Urinary bladder (tissue), 4 donors: Measurements from ENCODE around the gene UGT2A1. TPM values are rescaled to one million over a fixed set of nuclear protein-coding genes. Genes with fewer than 3 reads are reported as not detected.

Source experiments
- DNase-seq: peaks from one replicate; pipeline ENCODE4 v3.0.0-alpha.2; 2015; ENCODE audit errors: extremely low spot score
- H3K27ac ChIP-seq: one replicate; pipeline ENCODE4 v1.5.1; 2013; ENCODE audit warnings: low read depth, mild to moderate bottlenecking, moderate library complexity
- H3K36me3 ChIP-seq: one replicate; pipeline ENCODE4 v1.6.1; 2013; ENCODE audit warnings: mild to moderate bottlenecking, moderate library complexity; ENCODE audit not compliant: insufficient read depth
- H3K4me1 ChIP-seq: one replicate; pipeline ENCODE4 v1.6.1; 2013; ENCODE audit warnings: mild to moderate bottlenecking, moderate library complexity; ENCODE audit not compliant: insufficient read depth
- H3K4me3 ChIP-seq: one replicate; pipeline ENCODE4 v1.5.1; 2013; ENCODE audit warnings: low read depth, low read length
- WGBS: extraction: QIAGEN DNeasy Blood & Tissue Kit; methylation state at CpG from one replicate; pipeline ENCODE4 v1.1.7; 2013; 5-methylcytosine and 5-hydroxymethylcytosine counted together
- polyA plus RNA-seq: library from polyadenylated mRNA; stranded (reverse); fragments of 200-250 nt; gene quantifications from one replicate; pipeline ENCODE4 v1.2.3, GENCODE V29; 2013
- small RNA-seq: library from RNA; depleted of rRNA; stranded (forward); fragments of <200 nt; gene quantifications from one replicate; pipeline ENCODE3, GENCODE V24; 2014
- total RNA-seq: library from RNA; depleted of rRNA; stranded (reverse); fragments of >200 nt; gene quantifications from one replicate; pipeline ENCODE4 v1.2.3, GENCODE V29; 2014
- donor health status: healthy with polysubstance abuse.
- donor health status: healthy.

Gene UGT2A1
- total and polyA plus RNA-seq, 2 donors: not detected

DNA sequence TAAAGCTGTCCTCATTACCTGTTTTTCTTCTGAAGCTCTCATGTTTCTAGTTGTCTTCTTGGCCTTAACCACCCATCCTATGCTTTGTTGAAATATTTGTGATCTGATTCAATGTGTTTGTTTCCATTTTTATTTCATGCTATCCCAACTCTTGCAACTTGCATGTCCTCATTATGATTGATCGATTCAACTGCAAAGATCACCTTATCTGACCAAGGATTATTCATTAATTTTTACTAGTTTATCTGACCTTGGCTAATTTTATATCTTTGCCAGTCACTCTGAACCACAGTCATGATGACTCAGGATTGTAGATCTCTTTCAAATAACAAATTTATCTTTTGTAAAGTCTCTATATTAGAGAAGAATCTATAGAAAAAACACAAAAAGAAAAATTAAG, 84.3 kb downstream of the UGT2A1 start:
- Histone ChIP-seq H3K4me3 (no peak overlapping the region), H3K36me3 (no peaks in the 10 kb centered on the region), H3K27ac (no peak overlapping the region), H3K4me1 (no peaks in the 10 kb centered on the region)
- 85% methylated on average over 1 of the region's 1 CpG for WGBS
- DNase-seq: no peak

DNA sequence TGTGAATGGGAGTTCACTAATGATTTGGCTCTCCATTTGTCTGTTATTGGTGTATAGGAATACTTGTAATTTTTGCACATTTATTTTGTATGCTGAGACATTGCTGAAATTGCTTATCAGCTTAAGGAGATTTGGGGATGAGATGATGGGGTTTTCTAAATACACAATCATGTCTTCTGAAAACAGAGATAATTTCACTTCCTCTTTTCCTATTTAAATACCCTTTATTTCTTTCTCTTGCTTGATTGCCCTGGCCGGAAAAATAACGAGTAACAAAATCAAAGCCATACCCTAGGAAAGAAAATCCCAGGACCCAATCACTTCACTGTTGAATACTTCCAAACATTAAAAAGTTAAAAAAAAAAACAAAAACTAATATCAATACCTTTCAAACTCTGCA, 89.6 kb downstream of the UGT2A1 start:
- DNase-seq: no peak
- Histone ChIP-seq H3K36me3 (no peaks in the 10 kb centered on the region), H3K27ac (no peak overlapping the region), H3K4me3 (no peak overlapping the region), H3K4me1 (no peaks in the 10 kb centered on the region)
- 40% methylated on average over 2 of the region's 2 CpGs for WGBS

DNA sequence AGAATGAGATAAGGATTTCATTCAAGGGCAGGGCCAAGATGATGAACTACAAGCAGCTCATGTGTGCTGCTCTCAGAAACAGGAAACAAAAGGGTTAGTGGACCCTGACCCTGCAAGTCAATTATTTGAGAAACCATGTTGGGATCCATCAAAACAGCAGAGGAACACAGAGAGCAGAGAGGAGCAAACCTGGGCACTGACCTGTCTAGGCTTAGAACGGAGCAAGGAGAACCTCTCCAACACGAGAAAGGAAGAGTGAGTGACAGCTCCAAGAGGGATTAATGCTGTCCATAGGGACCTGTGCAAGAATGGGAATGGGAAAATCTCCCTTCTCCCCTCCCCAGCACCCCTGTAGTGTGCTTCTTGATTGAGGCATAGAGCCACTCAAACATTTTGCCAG, 103.4 kb downstream of the UGT2A1 start:
- WGBS: 88% methylated on average over 2 of the region's 2 CpGs
- Histone ChIP-seq H3K27ac (no peak overlapping the region), H3K4me1 (no peaks in the 10 kb centered on the region), H3K36me3 (no peaks in the 10 kb centered on the region), H3K4me3 (no peak overlapping the region)
- DNase-seq: no peak

DNA sequence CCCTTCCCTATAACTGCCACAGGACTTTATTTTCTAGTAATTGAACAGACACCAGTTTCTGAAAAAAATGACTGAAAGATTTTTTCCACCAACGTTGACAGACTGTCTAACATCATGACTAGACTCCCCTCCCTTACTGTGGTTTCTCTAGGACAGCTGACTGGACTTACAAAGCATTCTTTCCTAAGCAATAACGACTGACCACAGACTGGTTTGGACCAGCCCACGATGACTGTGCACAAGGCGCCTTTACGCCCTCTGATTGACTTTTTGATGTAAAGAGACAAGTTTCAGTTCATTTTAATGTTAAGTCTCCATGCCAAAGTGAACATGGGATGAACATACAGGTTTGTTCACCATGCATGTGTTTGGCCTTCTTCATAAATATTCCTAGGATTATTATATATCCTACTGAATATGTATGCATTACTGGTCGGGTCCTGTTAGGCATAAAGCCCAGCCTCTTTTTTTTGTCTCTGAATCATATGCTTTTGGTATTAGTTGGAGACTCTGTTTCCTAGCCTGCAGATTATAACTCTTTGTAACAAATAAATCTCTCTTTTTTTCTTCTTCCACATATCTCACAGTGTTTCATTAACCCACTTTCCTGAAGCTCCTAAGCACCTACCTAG, 106.8 kb downstream of the UGT2A1 start:
- WGBS: 47% methylated on average over 6 of the region's 6 CpGs
- no peak overlapping the region for H3K4me3 ChIP-seq
- no peaks in the 10 kb centered on the region for H3K4me1 ChIP-seq
- no peak overlapping the region for H3K27ac ChIP-seq
- DNase-seq: no peak
- H3K36me3 ChIP-seq: no peaks in the 10 kb centered on the region

Small RNA genes lying within 50 kb of the gene (small RNA-seq; reads per million reads assigned to genes)
- not detected for gene UGT2A2

Other genes with a start within 250 kb of the UGT2A1 start
- gene UGT2B4, start 157.3 kb downstream of the UGT2A1 start, total RNA-seq: not detected
- gene UGT2B4, start 157.3 kb downstream of the UGT2A1 start, polyA plus RNA-seq: 0.42 TPM
- not detected for gene UGT2A2, start 13.6 kb downstream of the UGT2A1 start, total RNA-seq
- not detected for gene UGT2A2, start 13.6 kb downstream of the UGT2A1 start, polyA plus RNA-seq
- 1.2 TPM for gene SULT1B1, start 107.4 kb upstream of the UGT2A1 start, total RNA-seq
- 1.3 TPM for gene SULT1B1, start 107.4 kb upstream of the UGT2A1 start, polyA plus RNA-seq
- 153 TPM for gene SULT1E1, start 206.9 kb upstream of the UGT2A1 start, total RNA-seq
- gene SULT1E1, start 206.9 kb upstream of the UGT2A1 start, polyA plus RNA-seq: 0.16 TPM